VCaP (cell line): ENCODE results near the gene ARHGAP45.

ENCODE experiments used
- H3K27ac ChIP-seq: fragments of 450-650 bp; 2 replicates; pipeline ENCODE4 v1.5.1; 2017
- CTCF ChIP-seq: fragments of 450-650 bp; conservative IDR thresholded peaks from 2 replicates; pipeline ENCODE4 v1.5.1; 2017; ENCODE audit warnings: mild to moderate bottlenecking, moderate library complexity

ARHGAP45 gene

GRCh38 chr19:1122021-1122971 lies 55.3 kb downstream of the ARHGAP45 start:
- no peak overlapping the region for H3K27ac ChIP-seq
- TF ChIP-seq CTCF, result no peak

- TF ChIP-seq CTCF, result no peak
- no peak overlapping the region for H3K27ac ChIP-seq
These were observed 56.0 kb downstream of the ARHGAP45 start for GRCh38 chr19:1122972-1123363.

- H3K27ac ChIP-seq, result no peak overlapping the region
- no peak for TF ChIP-seq CTCF
These were observed 56.4 kb downstream of the ARHGAP45 start for GRCh38 chr19:1123381-1123780.

GRCh38 chr19:1123885-1124677 lies 57.1 kb downstream of the ARHGAP45 start:
- no peak overlapping the region for H3K27ac ChIP-seq
- no peak for TF ChIP-seq CTCF

GRCh38 chr19:1125601-1126467 lies 58.9 kb downstream of the ARHGAP45 start:
- no peak for TF ChIP-seq CTCF
- no peak overlapping the region for H3K27ac ChIP-seq

- no peak overlapping the region for H3K27ac ChIP-seq
- no peak for TF ChIP-seq CTCF
These were observed 60.2 kb downstream of the ARHGAP45 start for GRCh38 chr19:1126984-1127760.
